Measurements from ENCODE around the gene ERC2.

GRCh38 chr3:55842204-55842603, 626.1 kb downstream of the ERC2 start:
- TF ChIP-seq, protein P1, sequence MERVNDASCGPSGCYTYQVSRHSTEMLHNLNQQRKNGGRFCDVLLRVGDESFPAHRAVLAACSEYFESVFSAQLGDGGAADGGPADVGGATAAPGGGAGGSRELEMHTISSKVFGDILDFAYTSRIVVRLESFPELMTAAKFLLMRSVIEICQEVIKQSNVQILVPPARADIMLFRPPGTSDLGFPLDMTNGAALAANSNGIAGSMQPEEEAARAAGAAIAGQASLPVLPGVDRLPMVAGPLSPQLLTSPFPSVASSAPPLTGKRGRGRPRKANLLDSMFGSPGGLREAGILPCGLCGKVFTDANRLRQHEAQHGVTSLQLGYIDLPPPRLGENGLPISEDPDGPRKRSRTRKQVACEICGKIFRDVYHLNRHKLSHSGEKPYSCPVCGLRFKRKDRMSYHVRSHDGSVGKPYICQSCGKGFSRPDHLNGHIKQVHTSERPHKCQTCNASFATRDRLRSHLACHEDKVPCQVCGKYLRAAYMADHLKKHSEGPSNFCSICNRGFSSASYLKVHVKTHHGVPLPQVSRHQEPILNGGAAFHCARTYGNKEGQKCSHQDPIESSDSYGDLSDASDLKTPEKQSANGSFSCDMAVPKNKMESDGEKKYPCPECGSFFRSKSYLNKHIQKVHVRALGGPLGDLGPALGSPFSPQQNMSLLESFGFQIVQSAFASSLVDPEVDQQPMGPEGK (CRISPR knock-in tag; IDR thresholded peaks at IDR 0.05; ENCODE audit: borderline replicate concordance) = no peak
- TF ChIP-seq GLIS3 (CRISPR knock-in tag; IDR thresholded peaks at IDR 0.05) (no peak), TSHZ2 (CRISPR knock-in tag; IDR thresholded peaks at IDR 0.05) (no peak), ZNF8 (CRISPR knock-in tag; IDR thresholded peaks at IDR 0.05) (no peak), CREB5 (CRISPR knock-in tag; IDR thresholded peaks at IDR 0.05; ENCODE audit: low read depth) (no peak), ZFP3 (CRISPR knock-in tag; IDR thresholded peaks at IDR 0.05) (no peak), ZNF565 (CRISPR knock-in tag; conservative IDR thresholded peaks at IDR 0.05; ENCODE audit: low read depth) (no peak), TCF4 (CRISPR knock-in tag; IDR thresholded peaks at IDR 0.05; ENCODE audit: borderline replicate concordance) (no peak), SNAI2 (CRISPR knock-in tag; IDR thresholded peaks at IDR 0.05) (no peak), PPARA (CRISPR knock-in tag; IDR thresholded peaks at IDR 0.05; ENCODE audit: borderline replicate concordance) (no peak), ZFP30 (CRISPR knock-in tag; IDR thresholded peaks at IDR 0.05) (no peak), ISL1 (CRISPR knock-in tag; IDR thresholded peaks at IDR 0.05) (no peak), ARNTL (CRISPR knock-in tag; IDR thresholded peaks at IDR 0.05; ENCODE audit: borderline replicate concordance, low read depth) (no peak)
- TF ChIP-seq, protein P2, sequence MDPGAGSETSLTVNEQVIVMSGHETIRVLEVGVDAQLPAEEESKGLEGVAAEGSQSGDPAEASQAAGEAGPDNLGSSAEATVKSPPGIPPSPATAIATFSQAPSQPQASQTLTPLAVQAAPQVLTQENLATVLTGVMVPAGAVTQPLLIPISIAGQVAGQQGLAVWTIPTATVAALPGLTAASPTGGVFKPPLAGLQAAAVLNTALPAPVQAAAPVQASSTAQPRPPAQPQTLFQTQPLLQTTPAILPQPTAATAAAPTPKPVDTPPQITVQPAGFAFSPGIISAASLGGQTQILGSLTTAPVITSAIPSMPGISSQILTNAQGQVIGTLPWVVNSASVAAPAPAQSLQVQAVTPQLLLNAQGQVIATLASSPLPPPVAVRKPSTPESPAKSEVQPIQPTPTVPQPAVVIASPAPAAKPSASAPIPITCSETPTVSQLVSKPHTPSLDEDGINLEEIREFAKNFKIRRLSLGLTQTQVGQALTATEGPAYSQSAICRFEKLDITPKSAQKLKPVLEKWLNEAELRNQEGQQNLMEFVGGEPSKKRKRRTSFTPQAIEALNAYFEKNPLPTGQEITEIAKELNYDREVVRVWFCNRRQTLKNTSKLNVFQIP (CRISPR knock-in tag; IDR thresholded peaks at IDR 0.05; ENCODE audit: borderline replicate concordance, low read depth) = no peak

All from SK-N-SH treated with all-trans-retinoic acid at 6 μM for 48 hours (cell line).